Left kidney (tissue), 8 donors: ENCODE results near the gene ZNF79. TPM values are rescaled to one million over a fixed set of nuclear protein-coding genes. Genes with fewer than 3 reads are reported as not detected.

Experiments
- DNase-seq: peaks from one replicate; pipeline ENCODE4 v3.0.0-alpha.2; 2013
- long read RNA-seq, 8 donors: transcript quantifications; one replicate each; lab custom pipeline, GENCODE V29; 2026
- polyA plus RNA-seq: library from polyadenylated mRNA; unstranded; fragments of 120-200 nt; gene quantifications from one replicate; pipeline ENCODE4 v1.2.1, GENCODE V29; 2013; ENCODE audit not compliant: insufficient read length

Gene ZNF79
- polyA plus RNA-seq = 6.9 TPM
- long read RNA-seq, donor 1, partial matches to known transcripts = 6,919 of 7,173 reads
- long read RNA-seq, donor 1, other reads (novel, unspliced or antisense) = 250 of 7,173 reads
- long read RNA-seq, donor 2, partial matches to known transcripts = 5,246 of 5,408 reads
- long read RNA-seq, donor 2, other reads (novel, unspliced or antisense) = 158 of 5,408 reads
- long read RNA-seq, donor 3, partial matches to known transcripts = 4,603 of 4,753 reads
- long read RNA-seq, donor 3, other reads (novel, unspliced or antisense) = 150 of 4,753 reads
- long read RNA-seq, donor 4, partial matches to known transcripts = 1,050 of 1,801 reads
- long read RNA-seq, donor 4, other reads (novel, unspliced or antisense) = 751 of 1,801 reads
- long read RNA-seq, donor 5, partial matches to known transcripts = 10,606 of 11,005 reads
- long read RNA-seq, donor 5, other reads (novel, unspliced or antisense) = 396 of 11,005 reads
- long read RNA-seq, donor 6, partial matches to known transcripts = 7,168 of 7,424 reads
- long read RNA-seq, donor 6, other reads (novel, unspliced or antisense) = 255 of 7,424 reads
- long read RNA-seq, donor 7, partial matches to known transcripts = 4,046 of 7,922 reads
- long read RNA-seq, donor 7, other reads (novel, unspliced or antisense) = 3,875 of 7,922 reads
- long read RNA-seq, donor 8, partial matches to known transcripts = 1,462 of 2,977 reads
- long read RNA-seq, donor 8, other reads (novel, unspliced or antisense) = 1,513 of 2,977 reads

DNA sequence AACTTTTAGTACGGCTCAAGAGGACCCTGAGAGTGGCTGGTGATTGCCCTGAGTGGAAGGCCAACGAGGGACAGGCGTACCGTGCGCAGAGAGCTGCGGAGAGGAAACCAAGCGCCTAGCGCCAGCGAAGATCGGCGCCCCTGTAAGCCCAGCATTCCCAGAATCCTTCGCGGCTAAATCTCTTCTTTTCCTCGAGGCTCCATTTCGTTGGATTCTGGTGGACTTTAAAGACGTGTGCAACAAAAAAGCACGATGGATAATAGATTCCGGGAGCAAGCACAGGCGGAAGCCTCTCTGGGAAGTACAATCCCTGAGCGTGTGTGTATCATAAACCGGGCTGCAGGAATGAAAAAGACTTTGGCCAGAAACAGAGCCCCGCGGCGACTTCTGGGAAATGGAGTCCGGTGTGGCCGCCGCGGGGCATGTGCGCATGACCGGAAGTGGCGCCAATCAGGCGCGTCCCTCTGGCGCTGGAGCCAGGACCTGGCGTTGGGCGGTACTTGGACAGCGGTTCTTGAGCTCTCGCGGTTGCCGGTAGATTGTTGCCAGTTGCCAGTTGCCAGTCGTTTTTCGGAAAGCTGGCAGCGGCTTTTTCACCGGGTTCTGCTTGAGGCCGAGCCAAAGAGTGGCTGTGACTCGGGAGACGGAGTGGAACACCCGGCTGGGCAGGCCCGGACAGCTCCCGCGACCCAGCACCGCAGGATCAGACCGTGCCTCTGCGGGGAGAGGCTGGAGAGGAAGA, at the start of gene ZNF79:
ZNF79 (plus strand) TSS at position 449 of the 742 bp plus-strand sequence. CDS start 406 bp downstream, outside the sequence.
- peak; percentile 93 for DNase-seq

DNA sequence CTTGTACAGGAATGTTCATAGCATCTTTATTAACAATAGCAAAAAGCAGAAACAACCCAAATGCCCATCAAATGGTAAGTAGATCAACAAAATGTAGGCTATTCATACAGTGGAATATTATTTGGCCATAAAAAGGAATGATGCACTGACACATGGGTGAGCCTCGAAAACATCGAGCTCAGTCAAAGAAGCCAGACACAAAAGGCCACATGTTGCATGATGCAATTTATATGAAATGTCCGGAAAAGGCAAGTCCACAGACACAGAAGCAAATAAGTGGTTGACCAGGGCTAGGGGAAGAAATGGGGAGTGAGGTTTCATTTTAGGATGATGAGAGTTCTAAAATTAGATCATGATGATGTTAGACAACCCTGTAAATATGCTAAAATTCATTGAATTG, 43.7 kb upstream of the ZNF79 start:
- no peak for DNase-seq

DNA sequence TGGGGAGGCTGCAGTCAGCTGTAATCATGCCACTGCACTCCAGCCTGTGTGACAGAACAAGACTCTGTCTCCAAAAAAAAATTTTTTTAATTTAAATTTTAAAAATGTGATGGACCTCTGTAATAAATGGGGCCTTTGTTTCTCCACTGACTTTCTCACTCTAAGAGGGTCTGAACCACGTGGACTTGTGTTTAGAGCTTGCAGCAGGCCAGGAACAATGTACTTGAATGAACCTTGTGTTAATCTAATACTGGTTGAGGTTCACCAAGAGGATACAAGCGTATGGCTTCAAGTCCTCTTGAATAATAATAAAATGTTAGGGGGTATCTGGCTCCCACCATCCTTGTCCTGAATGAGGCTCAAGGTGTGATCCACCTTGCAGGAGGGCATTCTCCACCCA, 41.6 kb upstream of the ZNF79 start:
- DNase-seq = no peak

DNA sequence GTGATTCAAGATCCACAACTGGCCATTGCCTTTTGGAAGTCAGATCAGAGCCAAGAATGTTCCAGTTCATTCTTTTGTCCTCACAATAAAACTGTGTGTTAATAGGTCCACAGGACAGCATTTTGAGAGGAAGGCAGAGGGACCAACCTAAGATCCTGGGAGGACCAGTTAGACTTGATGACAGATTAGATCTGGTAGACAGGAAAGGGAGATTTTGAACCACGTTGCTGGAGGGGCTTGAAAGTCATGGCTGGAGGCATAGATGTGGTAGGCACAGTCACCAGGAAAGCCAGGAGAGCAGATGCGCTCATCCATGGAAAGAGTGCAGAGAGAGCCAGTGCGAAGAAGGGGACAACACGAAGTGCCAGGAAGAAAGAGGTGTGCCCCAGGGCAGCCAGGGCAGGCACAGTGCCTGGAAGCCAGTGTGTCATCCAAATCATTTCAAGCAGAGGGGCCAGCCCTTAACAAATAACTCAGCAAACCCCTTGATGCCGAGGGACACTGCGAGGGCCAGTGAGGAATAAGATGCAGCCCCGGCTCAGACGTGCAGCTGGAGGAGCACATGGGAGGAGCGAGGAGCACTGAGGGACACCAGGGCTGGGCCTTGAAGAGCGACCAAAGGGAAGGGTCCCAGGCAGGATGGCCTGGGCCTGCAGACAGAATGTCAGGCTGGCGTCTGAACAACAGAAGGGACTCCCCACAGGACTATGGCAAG, 40.0 kb upstream of the ZNF79 start:
- DNase-seq = no peak

DNA sequence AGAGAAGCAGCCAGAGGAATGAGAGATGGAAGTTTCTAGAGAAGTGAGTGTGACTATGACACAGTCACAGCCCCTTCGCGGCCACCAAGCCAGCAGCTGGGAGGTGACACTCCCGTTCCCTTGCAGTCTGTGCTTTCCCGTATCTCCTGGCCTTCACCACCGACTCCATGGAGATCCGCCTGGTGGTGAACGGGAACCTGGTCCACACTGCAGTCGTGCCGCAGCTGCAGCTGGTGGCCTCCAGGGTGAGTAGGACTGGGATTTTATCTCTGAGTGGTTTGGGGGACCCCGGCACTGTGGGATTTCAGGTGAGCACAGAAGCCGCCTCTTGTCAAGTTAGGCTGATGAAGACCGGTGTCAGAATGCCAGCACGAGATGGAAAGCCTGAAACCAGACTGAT, 39.3 kb upstream of the ZNF79 start:
- no peak for DNase-seq

DNA sequence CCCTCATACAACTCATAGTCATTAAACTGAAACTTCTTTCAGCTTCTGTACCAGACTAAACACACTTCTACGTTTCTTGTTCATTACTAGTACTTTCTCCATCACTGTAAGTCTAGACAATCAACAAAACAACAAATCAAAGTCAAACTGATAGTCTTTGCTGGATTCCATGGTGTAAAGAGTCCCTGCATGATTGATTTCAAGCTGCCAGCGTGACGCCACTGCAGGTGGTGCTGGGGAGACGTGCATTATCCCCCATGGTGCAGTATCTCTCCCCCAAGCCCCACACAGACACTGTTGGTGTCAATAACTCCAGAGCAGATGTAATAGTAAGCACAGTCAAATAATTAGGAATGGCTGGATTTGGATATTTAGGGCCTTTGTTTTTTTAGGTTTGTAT, 37.9 kb upstream of the ZNF79 start:
- no peak for DNase-seq

DNA sequence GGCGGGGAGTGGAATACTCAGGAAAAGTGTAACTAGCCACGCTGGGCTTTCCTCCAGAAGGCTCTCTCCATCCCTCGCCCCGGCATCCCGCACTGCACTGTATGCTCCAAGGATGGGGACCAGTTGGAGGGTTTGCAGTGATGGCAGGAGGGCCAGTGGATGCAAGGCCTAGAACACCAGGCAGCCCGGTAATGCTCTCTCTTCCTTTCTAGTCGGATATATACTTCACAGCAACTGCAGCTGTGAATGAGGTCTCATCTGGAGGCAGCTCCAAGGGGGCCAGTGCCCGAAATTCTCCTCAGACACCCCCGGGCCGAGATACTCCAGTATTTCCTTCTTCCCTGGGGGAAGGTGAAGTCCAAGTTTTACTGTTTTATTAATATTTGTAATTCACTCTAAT, 37.2 kb upstream of the ZNF79 start:
- DNase-seq = no peak

DNA sequence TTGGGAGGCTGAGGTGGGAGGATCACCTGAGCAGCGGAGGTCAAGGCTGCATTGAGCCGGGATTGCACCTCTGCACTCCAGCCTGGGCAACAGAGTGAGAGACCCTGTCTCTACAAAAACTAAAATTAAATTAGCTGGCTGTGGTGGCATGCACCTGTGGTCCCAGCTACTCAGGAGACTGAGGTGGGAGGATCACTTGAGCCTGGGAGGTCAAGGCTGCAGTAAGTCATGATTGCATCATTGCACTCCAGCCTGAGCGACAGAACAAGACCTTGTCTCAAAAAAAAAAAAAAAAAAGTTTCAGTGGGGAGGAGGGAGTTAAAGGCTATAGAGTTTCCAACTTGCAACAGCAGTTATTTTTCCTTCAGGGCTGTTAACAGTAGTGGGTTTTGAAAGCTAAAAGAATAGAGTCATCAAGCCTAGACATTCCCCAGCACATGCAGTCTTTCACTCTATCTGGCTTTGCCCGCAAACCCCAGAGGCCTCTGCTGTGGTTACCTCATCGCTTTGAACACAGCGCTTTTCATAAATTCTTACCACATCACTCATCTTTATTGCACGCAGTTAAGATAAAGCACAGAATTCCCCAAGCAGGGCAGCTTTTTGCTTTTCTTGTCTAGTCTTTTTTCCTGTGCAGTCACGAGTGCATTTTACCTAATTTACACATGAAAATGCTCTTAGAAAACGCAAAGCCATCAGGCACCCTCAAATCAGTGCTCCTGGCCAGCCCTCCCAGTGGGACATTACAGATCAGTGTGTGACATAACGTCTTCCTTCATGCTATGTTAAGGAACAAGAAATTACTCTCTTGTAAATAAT, 35.9 kb upstream of the ZNF79 start:
- peak; percentile 72 for DNase-seq

DNA sequence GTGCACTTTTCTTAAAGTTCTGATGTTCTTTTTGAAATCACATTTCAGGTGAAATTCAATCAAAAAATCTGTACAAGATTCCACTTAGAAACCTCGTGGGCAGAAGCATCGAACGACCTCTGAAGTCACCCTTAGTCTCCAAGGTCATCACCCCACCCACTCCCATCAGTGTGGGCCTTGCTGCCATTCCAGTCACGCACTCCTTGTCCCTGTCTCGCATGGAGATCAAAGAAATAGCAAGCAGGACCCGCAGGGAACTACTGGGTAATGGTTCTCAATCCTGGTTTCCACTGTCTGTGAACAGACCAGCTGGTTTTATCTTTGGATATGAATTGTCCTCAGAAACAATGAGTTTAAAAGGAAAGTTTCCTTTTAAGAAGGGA, 35.3 kb upstream of the ZNF79 start:
- no peak for DNase-seq

DNA sequence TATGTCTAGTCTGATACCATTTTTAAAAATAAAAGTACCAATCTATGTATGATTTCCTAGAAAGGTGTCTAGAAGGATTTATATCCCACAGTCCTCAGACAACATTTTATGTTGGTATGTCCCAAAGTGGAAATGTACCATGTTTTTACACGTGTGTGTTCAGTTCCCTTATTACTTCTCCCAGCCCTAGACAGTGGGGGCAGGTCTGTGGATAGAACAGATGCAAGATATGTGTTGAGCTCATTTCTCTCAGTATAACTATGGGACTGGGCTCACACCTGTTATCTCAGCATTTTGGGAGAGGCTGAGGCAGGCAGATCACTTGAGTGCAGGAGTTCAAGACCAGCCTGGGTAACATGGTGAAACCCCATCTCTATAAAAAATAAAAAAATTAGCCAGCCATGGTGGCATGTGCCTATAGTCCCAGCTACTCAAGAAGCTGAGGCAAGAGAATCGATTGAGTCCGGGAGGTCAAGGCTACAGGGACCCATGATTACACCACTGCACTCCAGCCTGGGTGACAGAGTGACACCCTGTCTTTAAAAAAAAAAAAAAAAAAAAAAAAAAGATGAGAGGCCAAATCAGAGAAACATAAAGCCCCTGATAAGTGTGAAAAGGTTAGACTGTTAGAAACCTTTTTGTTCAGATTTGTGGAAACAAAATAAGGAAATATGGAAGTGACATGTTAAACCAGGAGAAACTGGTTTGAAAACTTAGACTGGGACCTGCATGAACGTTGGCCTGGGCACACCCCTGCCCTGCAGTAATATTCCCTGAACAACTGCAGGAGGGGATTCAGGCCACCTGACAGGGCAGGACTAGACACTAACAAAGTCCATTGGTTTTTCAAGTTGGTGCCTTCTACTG, 34.6 kb upstream of the ZNF79 start:
- DNase-seq = no peak

DNA sequence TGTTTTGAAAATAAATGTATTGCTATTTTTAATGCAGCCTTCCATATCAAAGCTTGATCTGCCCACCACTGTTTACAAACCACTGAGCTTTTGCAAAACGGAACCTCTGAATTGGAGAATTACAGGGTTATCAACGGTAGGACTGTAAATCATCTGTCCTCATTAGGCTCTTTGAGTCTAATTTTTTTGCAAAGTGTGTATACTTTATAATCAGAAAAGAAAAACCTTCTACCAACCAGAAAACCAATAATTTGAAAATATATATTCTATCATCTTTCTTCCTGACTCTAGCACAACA, 34.0 kb upstream of the ZNF79 start:
- DNase-seq = no peak

DNA sequence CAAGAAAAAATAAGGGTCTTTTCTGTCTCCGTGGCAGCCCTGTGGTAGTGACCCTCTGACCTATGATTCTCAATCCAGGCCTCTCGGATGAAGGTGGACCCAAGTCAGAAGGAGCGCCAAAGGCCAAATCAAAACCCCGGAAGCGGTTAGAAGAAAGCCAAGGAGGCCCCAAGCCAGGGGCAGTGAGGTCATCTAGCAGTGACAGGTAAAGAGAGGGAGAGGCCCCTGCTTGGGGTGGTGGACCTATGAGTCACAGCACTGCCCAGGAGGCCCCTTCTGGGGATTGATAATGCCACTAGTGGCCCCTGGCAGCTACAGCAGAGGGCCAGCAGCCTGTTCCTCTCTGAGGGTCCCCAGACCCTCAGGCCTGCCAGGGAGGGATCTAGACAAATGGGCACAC, 33.6 kb upstream of the ZNF79 start:
- DNase-seq = no peak

DNA sequence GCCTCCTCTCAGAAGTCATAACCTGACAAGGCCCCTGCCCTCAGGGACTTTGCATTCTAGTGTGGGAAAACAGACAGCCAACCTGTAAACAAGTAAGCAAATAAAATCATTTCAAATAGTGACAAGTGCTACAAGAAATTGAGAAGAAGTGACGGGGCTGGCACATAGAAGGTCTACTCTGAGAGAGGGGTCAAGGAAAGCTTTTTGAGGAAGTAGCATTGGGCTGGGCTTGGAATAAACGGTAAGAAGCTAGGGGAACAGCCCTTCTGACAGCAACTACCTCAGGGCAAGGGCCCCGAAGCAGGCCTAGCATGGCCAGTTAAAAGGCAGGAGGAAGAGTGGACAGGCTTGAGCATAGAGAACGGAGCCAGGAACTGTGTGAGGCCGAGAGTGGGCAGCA, 32.0 kb upstream of the ZNF79 start:
- no peak for DNase-seq

DNA sequence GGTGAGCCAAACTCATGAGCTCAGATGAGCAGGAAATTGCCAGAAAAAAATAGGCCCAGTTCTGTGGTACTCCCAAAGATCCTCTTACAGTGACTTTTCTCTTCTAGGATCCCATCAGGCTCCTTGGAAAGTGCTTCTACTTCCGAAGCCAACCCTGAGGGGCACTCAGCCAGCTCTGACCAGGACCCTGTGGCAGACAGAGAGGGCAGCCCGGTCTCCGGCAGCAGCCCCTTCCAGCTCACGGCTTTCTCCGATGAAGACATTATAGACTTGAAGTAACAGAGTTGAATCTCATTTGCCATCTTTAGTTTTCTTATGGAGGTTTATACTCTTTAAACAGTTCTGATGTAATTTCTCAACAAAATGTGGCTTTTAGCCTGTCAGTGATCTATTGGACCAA, 31.2 kb upstream of the ZNF79 start:
- no peak for DNase-seq

DNA sequence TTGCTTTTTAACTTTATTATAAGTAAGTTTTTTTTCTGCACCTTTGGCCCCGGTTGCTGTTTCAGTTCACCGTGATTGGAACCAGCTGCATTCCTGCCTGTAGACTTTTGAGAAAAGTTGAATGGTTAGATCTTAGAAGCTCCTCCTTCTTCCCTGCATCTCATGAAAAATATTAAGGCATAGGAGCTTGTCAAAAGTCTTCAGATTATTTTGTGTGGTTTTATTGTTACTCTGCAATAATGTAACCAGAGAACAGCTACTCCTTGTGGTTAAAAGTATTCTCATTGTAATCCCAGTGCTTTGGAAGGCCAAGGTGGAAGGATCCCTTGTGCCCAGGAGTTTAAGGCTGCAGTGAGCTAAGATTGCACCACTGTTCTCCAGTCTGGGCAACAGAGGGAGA, 30.5 kb upstream of the ZNF79 start:
- DNase-seq = no peak

DNA sequence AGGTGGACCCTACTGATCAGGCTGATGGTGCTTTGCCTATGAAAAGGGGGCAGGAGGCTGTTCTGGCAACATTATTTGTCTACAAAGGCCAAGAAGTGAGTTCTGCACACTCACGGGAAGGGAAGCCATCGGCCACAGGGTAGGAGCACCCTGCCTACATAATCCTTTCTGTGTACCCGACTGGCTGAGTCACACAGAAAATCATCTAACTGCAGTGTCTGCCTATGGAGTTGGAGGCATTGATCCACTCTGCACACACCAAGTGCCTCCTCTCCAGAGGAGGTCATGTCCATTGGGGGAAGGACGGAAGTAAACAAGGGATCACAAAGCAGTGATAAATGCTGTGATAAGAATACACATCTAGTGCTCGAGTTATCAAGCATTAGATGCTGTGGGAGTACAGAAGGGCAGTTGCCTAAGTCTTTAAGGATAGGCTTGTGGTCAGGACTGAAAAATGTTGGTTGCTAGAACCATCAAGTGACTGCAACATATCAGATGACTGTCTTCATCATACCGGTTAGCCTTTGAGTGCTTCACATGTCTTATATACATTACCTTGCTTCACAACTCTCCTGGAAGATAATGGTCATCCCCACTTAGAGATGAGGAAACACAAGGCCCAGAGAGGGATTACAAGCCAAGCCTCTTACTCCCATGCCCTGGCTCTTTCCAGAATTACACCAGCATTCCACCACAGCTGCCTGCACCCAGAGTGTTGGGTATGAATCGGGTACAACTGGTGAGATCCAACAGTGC, 28.5 kb upstream of the ZNF79 start:
- no peak for DNase-seq

DNA sequence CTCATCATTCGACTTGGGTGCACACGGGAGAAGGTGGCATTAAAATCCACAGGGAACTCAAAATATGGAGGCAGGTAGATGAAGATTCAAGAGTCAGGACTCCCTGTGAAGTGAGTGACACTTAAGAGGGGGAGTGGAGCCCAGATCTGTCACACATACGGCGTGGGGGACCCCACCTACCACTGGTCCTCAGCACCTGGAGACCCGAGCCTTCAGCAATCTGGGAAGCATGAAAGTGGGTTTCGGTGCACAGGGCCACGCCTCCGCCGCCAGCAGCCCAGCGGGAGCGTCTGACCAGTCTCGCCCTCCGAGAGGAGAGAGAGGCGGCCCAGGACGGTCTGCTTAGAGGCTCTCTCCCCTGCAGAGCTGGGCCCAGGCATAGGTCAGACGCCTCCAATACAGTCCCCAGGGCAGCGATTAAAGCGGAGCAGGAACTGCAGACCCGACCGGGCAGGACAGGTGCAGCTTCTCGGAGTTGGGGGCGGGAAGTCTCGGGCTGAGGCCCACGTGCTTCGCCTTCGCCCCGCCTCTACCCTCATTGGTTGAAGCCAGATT, 27.9 kb upstream of the ZNF79 start:
- DNase-seq = no peak

DNA sequence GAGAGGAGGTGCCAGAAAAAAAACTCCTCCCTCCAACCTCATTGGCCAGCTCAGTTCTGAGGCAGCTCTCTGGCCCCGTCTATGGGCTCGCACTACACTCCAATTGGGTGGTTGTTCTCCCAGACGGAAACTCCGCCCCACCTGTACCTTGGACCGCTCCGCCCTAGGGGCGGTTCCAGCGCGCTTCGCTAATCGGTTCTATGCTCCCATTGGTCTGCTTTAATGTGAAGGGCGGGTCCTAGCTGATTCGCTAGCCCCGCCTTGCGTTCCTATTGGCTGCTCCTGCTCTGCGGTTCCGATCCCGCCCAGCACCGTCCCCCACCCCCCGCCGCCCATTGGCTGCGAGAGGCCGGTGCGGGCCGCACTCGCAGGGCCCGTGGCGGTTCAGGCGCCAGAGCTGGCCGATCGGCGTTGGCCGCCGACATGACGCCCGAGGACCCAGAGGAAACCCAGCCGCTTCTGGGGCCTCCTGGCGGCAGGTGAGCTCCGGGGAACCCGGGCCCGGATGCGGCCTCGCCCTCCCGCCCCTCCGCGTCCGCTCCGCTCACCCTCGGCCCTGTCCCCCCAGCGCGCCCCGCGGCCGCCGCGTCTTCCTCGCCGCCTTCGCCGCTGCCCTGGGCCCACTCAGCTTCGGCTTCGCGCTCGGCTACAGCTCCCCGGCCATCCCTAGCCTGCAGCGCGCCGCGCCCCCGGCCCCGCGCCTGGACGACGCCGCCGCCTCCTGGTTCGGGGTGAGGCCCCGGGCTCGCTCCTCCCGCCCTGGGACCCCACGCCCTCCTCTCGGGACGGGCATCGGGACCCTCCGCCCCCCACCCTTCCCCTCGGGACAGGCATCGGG, 27.2 kb upstream of the ZNF79 start, which contains the start of gene SLC2A8:
SLC2A8 (plus strand) TSS at position 362 of the 838 bp plus-strand sequence; CDS start at position 424, 62 bp downstream.
- DNase-seq = peak; percentile 100
